HFFc6 (cell line): Measurements from ENCODE around the gene FUCA2. TPM values are rescaled to one million over a fixed set of nuclear protein-coding genes. Genes with fewer than 3 reads are reported as not detected.

Experiments
- DNase-seq: peaks from one replicate; pipeline ENCODE4 v3.0.0-alpha.2; 2018
- H3K27ac Mint-ChIP-seq: 2 replicates; pipeline ENCODE4 v1.8.0; 2020; ENCODE audit warnings: mild to moderate bottlenecking, mixed read lengths
- H3K27me3 Mint-ChIP-seq: 2 replicates; pipeline ENCODE4 v1.8.0; 2021; ENCODE audit warnings: mild to moderate bottlenecking, moderate library complexity, mixed read lengths; ENCODE audit not compliant: insufficient read depth
- H3K36me3 Mint-ChIP-seq: 2 replicates; pipeline ENCODE4 v1.8.0; 2021; ENCODE audit warnings: low read depth, mixed read lengths
- H3K4me1 Mint-ChIP-seq: 2 replicates; pipeline ENCODE4 v1.8.0; 2020; ENCODE audit warnings: low read depth, mixed read lengths
- H3K4me3 Mint-ChIP-seq: 2 replicates; pipeline ENCODE4 v1.8.0; 2020; ENCODE audit warnings: mild to moderate bottlenecking, moderate library complexity, mixed read lengths
- H3K9me3 Mint-ChIP-seq: 2 replicates; pipeline ENCODE4 v1.8.0; 2020; ENCODE audit warnings: mild to moderate bottlenecking, mixed read lengths
- CTCF ChIP-seq: fragments of 200-600 bp; sonication (generic); IDR thresholded peaks from 2 replicates; pipeline ENCODE4 v1.5.0; 2021; ENCODE audit warnings: antibody characterized with exemption, mild to moderate bottlenecking
- total RNA-seq, 6 experiments: library from RNA; stranded (reverse); fragmentation: NEBNext Ultra II Directional; extraction: Animal tissue kit (Norgen Biotek cat#: 25700); gene quantifications; 2 replicates in 1 of 6; 3 replicates in 5 of 6; pipeline ENCODE4 v1.2.3, GENCODE V29; 2021

Gene FUCA2
- total RNA-seq, 6 experiments from 2014 or later = 86.4 to 126 (median 121) TPM

DNA sequence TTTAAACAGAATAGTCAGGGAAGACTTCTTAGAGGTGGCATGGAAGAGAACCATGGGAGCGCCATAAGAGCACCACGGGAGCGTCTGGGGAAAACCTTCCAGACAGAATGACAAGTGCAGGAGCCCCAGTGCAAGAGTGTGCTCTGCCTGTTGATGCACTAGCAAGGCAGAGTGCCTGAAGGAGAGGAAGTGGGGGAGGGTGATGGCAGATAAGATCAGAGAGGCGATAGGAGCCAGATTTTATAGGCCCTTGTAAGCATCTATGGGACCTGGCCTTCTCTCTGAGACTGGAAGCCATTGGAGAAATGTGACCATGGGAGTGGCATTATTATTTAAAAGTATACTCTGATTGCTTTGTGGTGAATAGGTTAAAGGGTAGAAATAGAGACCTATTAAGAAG lies 13.1 kb downstream of the FUCA2 start:
- H3K27ac Mint-ChIP-seq = no peak overlapping the region
- DNase-seq = no peak
- H3K27me3 Mint-ChIP-seq = no peaks in the 10 kb centered on the region; the same call in 1 of the 2 replicates
- H3K4me1 Mint-ChIP-seq = peaks cover 11% of the 10 kb centered on the region
- no peaks in the 10 kb centered on the region for H3K9me3 Mint-ChIP-seq
- TF ChIP-seq CTCF = no peak
- H3K36me3 Mint-ChIP-seq = peaks cover 32% of the 10 kb centered on the region
- no peak overlapping the region for H3K4me3 Mint-ChIP-seq

- Mint-ChIP-seq H3K27me3 (no peaks in the 10 kb centered on the region; the same call in 1 of the 2 replicates), H3K9me3 (no peaks in the 10 kb centered on the region), H3K36me3 (peaks cover 32% of the 10 kb centered on the region), H3K4me3 (no peak overlapping the region), H3K27ac (no peak overlapping the region), H3K4me1 (peaks cover 11% of the 10 kb centered on the region)
- DNase-seq = no peak
- no peak for TF ChIP-seq CTCF
Observed at GRCh38 chr6:143496974-143497373, 14.5 kb downstream of the FUCA2 start.

- TF ChIP-seq CTCF = no peak
- Mint-ChIP-seq H3K9me3 (no peaks in the 10 kb centered on the region), H3K4me3 (no peak overlapping the region), H3K4me1 (no peaks in the 10 kb centered on the region), H3K27ac (no peak overlapping the region), H3K36me3 (no peaks in the 10 kb centered on the region), H3K27me3 (no peaks in the 10 kb centered on the region)
- DNase-seq = no peak
Observed at GRCh38 chr6:143490775-143491174, 20.7 kb downstream of the FUCA2 start.

- TF ChIP-seq CTCF = no peak
- no peak for DNase-seq
- Mint-ChIP-seq H3K9me3 (no peaks in the 10 kb centered on the region), H3K27ac (no peak overlapping the region), H3K4me3 (no peak overlapping the region), H3K27me3 (no peaks in the 10 kb centered on the region), H3K36me3 (no peaks in the 10 kb centered on the region), H3K4me1 (peaks cover 3% of the 10 kb centered on the region)
Observed at GRCh38 chr6:143490244-143490643, 21.3 kb downstream of the FUCA2 start.

- H3K4me1 Mint-ChIP-seq = peaks cover 28% of the 10 kb centered on the region
- H3K36me3 Mint-ChIP-seq = no peaks in the 10 kb centered on the region
- H3K27me3 Mint-ChIP-seq = no peaks in the 10 kb centered on the region
- no peak overlapping the region for H3K4me3 Mint-ChIP-seq
- no peak for TF ChIP-seq CTCF
- no peaks in the 10 kb centered on the region for H3K9me3 Mint-ChIP-seq
- no peak overlapping the region for H3K27ac Mint-ChIP-seq
- no peak for DNase-seq
Observed at GRCh38 chr6:143486752-143487151, 24.8 kb downstream of the FUCA2 start.

GRCh38 chr6:143485967-143486366 lies 25.6 kb downstream of the FUCA2 start:
- H3K4me1 Mint-ChIP-seq = peaks cover 28% of the 10 kb centered on the region

More at GRCh38 chr6:143485967-143486366, 25.6 kb downstream of the FUCA2 start:
- Mint-ChIP-seq H3K27me3 (no peaks in the 10 kb centered on the region), H3K36me3 (no peaks in the 10 kb centered on the region), H3K27ac (no peak overlapping the region), H3K9me3 (no peaks in the 10 kb centered on the region), H3K4me3 (no peak overlapping the region)
- no peak for DNase-seq
- 0 out of 2 replicates have a peak, but pooled peaks have one; percentile 9 for TF ChIP-seq CTCF
